Panc1 (cell line): ENCODE results near the gene POLE.

Experiments
- POLR2AphosphoS5 ChIP-seq: IDR thresholded peaks from 2 replicates; pipeline ENCODE4 v1.6.1; 2012; ENCODE audit warnings: mild to moderate bottlenecking, low read depth, low read length, moderate library complexity
- SIN3A ChIP-seq: IDR thresholded peaks from 2 replicates; pipeline ENCODE4 v1.6.1; 2012; ENCODE audit warnings: low read depth, mild to moderate bottlenecking, low read length, moderate library complexity, borderline replicate concordance; ENCODE audit not compliant: insufficient read depth
- TF ChIP-seq, protein P1 (sequence below): fragments of 450-650 bp; IDR thresholded peaks from 2 replicates; pipeline ENCODE4 v1.5.1; 2017; ENCODE audit warnings: mild to moderate bottlenecking
- TF ChIP-seq, protein P2 (sequence below), 2 experiments: IDR thresholded peaks; 2 replicates each; pipeline ENCODE4 v1.6.1; 2011 to 2012; ENCODE audit warnings: low read depth in 2 of 2, control low read depth in 1 of 2, low read length in 1 of 2, mild to moderate bottlenecking in 1 of 2, moderate library complexity in 1 of 2; ENCODE audit not compliant: insufficient read depth in 1 of 2

- TF ChIP-seq, protein P1, sequence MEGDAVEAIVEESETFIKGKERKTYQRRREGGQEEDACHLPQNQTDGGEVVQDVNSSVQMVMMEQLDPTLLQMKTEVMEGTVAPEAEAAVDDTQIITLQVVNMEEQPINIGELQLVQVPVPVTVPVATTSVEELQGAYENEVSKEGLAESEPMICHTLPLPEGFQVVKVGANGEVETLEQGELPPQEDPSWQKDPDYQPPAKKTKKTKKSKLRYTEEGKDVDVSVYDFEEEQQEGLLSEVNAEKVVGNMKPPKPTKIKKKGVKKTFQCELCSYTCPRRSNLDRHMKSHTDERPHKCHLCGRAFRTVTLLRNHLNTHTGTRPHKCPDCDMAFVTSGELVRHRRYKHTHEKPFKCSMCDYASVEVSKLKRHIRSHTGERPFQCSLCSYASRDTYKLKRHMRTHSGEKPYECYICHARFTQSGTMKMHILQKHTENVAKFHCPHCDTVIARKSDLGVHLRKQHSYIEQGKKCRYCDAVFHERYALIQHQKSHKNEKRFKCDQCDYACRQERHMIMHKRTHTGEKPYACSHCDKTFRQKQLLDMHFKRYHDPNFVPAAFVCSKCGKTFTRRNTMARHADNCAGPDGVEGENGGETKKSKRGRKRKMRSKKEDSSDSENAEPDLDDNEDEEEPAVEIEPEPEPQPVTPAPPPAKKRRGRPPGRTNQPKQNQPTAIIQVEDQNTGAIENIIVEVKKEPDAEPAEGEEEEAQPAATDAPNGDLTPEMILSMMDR, result no peak
- TF ChIP-seq, protein P2, sequence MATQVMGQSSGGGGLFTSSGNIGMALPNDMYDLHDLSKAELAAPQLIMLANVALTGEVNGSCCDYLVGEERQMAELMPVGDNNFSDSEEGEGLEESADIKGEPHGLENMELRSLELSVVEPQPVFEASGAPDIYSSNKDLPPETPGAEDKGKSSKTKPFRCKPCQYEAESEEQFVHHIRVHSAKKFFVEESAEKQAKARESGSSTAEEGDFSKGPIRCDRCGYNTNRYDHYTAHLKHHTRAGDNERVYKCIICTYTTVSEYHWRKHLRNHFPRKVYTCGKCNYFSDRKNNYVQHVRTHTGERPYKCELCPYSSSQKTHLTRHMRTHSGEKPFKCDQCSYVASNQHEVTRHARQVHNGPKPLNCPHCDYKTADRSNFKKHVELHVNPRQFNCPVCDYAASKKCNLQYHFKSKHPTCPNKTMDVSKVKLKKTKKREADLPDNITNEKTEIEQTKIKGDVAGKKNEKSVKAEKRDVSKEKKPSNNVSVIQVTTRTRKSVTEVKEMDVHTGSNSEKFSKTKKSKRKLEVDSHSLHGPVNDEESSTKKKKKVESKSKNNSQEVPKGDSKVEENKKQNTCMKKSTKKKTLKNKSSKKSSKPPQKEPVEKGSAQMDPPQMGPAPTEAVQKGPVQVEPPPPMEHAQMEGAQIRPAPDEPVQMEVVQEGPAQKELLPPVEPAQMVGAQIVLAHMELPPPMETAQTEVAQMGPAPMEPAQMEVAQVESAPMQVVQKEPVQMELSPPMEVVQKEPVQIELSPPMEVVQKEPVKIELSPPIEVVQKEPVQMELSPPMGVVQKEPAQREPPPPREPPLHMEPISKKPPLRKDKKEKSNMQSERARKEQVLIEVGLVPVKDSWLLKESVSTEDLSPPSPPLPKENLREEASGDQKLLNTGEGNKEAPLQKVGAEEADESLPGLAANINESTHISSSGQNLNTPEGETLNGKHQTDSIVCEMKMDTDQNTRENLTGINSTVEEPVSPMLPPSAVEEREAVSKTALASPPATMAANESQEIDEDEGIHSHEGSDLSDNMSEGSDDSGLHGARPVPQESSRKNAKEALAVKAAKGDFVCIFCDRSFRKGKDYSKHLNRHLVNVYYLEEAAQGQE (IDR thresholded peaks at IDR 0.05; ENCODE audit: insufficient read depth in 1 of 2, low read depth in 2 of 2, low read length in 1 of 2), result no peak
- no peak for TF ChIP-seq SIN3A
- TF ChIP-seq POLR2AphosphoS5, result no peak
Observed at GRCh38 chr12:132642846-132643835, 44.0 kb downstream of the POLE start.
